HUDEP-2 (cell line): Measurements from ENCODE around the gene DPH2.

Experiments used
- DNase-seq, 76 experiments: peaks; one replicate each; lab custom pipeline; 2025; ENCODE audit not compliant: unreplicated experiment in 76 of 76; lab: John Stamatoyannopoulos, UW

The DPH2 gene

DNA sequence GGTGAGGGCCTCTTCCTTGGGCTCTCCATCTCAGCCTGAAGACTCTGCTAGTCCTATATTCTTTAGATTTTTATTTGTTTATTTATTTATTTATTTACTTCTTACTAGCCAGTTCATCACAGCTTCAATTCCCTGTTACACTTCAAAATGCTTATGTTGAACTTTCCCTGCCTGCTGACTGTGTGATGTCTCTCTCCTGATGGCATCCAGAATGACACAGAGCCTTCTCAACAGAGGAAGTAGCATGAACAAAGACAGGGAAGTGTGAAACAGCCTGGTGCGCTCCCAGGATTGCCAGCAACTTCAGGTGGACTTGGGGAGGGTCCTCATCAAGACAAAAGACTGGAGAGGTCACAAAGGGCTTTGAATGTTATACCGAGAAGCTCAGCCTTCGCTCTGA lies 27.4 kb upstream of the DPH2 start:
- DNase-seq, result no peak

DNA sequence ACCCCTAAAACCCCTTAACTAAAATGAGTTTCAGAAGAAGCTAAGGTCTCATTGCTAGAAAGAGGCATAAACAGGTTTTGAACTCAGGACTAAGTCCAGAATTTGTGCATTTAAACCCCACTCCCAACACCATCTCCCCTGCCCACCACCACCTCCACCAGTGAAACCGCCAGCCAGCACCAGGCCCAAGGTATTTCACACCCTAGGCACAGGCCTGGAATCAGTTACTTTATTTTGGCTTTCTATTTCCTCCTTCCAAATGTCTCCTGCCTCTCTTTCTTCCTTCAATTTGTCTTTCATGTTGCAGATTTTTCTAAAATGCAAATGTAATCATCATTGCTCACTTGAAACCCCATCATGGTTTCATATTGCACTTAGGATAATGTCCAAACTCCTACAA lies 24.9 kb upstream of the DPH2 start:
- no peak for DNase-seq

DNA sequence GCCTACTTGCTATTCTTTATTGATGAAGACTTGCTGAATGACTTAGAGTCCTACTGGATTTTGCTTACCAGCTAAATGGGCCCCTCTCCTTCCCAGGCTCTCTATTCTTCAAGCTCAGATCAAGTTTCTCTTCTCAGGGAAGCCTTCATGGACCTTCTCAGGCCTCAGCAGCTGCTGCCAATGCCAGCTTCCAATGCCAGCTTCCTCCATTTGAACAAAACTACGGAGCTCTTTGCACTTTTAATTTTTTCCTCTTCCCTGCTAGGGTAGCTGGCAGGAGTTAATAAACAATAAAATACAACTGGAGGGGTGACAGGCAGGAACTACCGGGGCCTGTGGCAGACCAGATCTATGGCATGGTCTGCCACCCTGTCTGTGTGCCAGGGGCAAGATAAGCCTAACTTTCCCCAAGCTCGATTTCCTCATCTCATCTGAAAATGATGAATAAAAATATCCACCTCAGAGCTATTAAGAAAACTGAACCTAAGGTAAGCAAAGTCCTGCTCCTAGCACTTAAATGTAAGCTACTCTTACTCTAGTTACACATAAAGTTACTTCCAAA lies 24.1 kb upstream of the DPH2 start:
- peak in 5 of 76 experiments; percentile 7 to 41 (median 14) for DNase-seq

DNA sequence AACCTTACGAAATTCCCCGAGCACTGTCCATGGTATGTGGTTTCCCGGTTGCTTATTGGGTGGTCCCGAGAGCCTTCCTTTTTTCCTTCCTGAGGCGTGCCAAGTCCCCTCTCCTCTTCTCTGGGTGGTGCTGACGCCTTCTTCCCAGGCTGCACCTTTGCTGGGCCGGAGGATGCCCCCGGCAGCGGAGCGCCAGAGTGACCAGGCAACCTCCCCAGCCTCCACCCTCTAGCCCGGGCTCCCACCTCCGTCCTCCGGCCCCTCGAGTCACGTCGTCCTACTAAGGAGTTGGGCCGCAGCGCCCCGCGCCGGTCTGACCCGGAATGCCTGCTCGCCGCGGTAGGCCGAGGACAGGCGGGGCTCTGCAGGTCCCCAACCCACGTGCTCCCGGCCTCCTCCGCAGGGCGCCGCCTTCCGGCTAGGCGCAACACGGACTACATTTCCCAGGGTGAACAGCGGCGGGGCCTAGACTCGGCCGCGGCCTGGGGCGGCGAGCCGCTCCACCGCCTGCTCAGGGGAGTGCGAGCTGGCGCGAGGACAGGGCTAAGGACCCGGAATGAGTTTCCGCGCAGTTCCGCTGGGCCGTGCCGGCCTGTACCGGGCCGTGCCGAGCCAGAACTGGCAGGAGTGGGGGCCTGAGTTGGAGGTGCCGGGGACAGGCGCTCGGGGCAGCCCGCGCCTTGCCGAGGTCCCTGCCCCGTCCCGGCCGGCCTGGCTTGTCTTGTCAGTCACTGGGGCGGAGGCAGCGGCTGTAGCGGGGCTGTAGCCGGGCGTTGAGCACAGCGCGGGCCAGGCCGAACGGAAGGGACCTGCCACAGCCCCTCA lies 23.4 kb upstream of the DPH2 start, which contains the start of gene IPO13:
TSS of gene IPO13 (plus strand) at position 715 of the 825 bp plus-strand sequence. CDS start 651 bp downstream, outside the sequence.
- peak in 75 of 76 experiments; percentile 40 to 98 (median 94) for DNase-seq

DNA sequence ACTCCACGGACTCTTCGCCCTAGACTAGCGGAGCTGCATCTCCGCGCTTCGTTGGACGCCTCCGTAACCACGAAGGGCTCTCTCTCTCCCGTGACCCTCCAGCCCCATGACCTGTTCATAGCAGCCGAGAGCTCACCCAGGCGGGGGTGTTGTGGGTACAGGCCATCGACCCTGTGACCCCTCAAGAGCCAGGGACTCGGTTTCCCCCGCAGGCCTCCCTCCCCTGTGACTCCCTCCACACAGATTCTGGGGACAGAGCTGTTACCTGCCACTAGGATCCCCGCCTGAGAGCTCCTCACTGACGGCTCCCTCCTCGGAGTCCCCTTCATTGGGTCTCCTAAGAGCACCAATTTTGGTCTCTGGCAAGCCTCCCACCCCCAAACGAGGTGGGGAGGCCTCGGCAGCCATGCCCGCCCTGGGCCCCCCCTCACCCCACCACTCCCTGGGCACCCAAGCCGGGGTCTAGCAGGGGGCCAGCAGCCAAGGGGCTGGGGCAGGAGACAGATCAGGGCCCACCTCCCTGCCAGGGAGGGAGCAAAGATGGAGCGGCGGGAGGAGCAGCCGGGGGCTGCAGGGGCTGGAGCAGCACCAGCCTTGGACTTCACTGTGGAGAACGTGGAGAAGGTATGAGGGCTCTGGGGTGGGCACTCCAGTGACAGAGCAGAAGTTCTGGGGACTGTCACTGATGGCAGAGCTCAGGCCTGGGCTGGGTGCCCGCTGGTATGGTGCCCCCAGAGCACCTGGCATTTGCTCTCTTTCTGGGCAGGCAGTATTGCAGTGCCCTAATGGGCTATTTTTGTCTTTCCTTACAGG lies 22.5 kb upstream of the DPH2 start:
- no peak for DNase-seq

DNA sequence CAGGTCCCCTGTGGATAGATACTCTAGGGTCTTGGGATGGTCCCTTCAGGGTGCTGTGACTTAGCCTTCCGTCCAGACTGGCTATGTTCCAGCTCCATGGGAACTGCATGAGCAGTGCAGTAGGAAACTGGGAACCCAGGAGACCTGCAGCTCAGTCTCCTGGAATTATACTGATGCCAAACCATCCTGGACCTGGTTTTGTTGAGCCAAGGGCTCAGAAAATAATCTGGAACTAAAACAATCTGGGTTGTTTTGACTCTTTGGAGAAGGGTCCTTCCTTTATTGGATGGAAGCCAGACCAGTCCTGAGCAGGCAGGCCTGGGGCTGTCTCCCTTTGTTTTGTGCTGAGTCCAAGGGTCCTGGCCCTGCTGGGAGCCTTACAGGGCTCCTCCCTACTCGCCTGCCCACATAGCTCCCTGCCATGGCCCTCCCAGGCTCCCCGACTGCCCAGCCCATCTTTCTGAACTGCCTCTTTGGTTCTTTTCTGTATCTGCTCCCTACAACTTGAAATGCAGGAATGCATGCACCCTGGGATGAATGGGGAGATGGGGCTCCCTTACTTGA lies 21.9 kb upstream of the DPH2 start:
- DNase-seq, result no peak

DNA sequence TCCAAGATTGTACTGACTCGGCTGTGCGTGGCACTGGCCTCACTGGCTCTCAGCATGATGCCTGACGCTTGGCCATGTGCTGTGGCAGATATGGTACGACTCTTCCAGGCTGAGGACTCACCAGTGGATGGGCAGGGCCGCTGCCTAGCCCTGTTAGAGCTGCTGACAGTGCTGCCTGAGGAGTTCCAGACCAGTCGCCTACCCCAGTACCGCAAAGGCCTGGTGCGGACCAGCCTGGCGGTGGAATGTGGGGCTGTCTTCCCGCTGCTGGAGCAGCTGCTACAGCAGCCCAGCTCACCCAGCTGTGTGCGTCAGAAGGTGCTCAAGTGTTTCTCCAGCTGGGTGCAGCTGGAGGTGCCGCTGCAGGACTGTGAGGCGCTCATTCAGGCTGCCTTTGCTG lies 20.1 kb upstream of the DPH2 start:
- no peak for DNase-seq

DNA sequence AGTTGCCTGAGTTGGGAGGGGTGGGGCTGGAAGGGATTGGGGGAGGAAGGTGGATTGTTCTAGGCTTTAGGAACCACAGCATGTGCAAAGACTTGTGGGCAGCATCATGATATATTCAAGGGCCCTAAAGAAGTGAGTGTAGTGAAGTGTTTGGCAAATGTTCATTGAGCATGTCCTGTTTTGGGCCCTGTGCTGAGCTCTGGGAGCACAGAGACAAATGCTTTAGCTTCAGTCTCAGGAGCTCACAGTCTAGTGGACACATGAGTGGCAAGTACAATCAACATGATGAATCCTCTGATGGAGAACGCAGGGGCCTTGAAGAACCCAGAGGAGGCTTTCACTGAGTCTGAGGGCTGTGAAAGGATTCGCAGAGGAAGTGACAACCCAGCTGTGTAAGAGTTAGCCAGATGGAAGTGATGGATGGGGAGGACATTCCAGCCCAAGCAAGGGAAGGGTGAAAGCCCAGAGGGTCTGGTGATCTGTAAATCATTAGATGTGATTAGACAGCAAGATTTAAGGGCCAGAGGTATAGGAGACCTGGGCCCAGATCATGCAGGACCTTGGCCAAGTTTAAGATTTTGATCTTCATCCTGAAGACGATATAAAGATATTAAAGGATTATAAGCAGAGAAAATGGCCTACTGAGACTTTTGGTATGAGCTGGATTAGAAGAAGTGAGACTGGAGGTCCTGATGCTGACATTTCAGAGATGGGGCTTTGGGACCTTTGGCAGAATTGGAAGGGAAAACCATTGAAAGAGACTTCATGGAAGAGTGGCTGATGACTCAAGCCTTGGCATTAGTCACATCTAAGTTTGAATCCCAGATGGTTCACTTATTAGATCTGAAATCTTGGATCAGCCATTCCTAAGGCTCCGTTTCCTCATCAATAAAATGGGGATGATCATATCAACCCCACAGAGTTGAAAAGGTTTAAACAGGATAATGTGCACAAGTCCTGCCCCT lies 18.5 kb upstream of the DPH2 start:
- no peak for DNase-seq

DNA sequence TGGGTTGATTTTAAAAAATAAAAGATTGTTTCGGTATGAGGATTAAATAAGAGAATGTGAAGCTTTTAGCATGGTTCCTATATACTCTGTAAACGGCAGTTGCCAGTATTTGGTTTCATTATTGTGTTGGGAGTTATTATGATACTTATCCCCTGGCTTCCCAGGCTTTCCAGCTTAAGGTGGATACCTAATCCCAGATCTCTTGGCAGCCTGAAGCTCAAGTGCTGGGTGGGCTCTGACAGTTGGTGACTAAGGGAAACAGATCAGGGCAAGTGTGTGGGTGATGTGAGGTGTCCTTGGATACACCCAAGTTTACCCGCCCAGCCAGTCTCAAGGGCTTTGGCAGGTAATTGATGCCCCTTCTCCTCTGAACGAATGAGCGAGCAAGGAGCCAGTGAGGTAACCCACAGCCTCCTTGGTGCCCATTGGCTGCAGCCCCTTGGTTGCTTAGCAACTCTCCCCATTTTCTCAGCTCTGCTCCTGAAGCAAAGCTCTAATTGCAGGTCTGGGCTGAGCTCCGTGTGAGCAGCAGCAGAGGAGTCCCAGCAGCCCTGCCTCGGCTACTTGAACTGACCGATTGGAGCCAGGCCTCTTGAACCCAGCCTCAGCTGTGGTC lies 17.0 kb upstream of the DPH2 start:
- peak in 18 of 76 experiments; percentile 9 to 49 (median 24) for DNase-seq

DNA sequence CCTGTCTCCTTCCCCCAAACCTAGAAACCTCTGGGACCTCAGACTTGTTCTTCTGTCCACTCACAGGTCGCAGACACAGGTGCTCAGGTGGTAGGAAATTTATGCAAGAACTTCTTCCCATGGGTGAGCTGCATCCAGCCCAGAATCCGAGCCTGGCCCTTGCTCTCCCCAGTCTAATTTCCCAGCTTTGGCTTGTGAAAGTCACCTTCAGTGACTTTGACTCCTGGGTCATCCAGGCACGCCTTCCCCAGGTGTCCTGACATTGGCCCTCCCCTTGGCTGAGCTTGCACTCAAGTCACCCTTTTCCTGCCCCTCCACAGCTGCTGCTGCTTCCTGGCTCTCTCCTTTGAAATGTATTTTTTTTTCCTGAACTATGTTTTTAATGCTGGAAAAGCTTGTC lies 16.4 kb upstream of the DPH2 start:
- no peak for DNase-seq

DNA sequence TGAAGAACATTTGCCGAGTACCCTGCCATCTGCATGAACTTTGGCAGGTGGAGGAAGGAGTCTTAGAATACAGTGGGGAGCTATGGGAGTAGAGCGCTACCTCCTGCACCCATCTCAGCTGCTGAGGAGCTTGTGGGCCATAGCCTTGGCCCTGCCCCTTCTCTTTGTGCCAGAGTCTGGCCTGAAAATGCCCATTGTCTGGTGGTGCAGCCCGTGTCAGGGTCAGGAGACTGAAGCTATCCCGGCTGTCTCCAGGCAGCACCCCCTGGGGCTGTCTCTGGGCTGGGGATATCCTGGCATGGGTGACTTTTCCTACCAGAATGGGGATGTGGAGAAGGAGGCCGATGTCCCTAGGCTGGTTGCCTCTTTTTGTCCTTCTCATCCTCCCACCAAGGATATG lies 15.8 kb upstream of the DPH2 start:
- no peak for DNase-seq

DNA sequence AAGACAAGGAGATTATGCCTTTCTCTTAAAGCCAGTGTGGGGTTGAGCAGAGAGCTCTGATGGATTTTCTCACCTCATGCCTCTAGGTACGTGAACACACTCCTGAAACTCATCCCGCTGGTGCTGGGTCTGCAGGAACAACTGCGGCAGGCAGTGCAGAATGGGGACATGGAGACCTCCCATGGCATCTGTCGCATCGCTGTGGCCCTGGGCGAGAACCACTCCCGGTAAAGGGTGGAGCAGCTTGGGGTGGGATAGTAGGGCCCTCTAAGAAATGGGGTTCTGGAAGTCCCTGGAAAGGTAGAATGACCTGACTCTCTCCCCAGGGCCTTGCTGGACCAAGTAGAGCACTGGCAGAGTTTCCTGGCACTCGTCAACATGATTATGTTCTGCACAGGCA lies 13.6 kb upstream of the DPH2 start:
- DNase-seq, result no peak

DNA sequence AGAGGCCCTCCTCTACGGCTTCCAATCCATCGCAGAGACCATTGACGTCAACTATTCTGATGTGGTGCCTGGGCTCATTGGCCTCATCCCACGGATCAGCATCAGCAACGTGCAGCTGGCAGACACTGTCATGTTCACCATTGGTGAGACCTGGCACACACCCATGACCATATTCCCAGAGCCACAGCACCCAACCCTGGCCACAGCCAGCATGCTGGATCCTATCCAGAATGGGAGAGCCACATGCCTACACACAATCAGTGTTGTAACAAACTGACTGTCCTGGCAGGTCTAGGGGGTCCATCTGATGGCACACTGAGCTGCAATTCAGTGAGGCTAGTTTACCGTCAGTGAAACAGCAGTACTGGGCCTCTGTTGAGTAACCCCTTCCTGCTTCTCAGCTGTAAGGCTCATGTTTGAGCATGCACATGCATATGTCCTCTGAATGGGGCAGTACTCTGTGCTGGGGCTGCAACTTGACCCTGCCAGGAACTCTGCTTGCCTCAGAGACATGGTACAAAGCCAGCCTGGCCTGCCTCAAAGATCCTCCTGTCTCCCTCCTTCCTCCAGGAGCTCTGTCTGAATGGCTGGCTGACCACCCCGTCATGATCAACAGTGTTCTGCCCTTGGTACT lies 12.3 kb upstream of the DPH2 start:
- no peak for DNase-seq

DNA sequence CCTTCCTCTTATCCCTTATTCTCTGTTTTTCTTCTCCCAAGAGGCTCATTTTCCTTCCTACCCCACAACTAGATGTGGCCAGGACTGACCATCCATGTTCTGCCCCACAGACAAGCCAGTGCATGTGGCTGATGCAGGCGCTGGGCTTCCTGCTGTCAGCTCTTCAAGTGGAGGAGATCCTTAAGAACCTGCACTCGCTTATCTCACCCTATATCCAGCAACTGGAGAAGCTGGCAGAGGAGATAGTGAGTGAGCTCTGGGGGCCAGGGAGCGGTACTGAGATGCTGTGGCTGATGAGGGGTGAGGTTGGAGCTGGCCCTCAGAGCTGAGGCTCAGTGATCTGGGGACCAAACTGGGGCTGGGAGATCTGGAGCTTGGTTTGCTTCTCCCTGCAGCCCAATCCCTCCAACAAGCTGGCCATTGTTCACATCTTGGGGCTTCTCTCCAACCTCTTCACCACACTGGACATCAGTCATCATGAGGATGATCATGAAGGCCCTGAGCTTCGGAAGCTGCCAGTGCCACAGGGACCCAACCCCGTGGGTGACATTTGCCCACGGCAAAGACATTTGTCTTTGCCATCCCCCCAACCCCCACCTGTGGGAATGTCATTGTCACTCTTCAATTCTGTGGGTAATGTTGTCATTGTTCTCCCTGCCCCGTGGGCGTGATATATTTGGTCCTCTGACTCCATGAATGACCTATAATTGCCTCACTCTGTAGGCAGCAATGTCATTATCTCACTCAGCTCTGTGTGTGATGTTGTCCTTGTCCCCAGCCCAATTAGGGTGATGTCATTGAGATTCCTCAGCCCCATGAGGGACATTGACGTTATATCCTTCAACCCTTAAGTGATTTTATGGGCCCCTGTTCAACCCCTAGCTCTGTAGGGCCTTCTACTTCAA lies 11.2 kb upstream of the DPH2 start:
- peak in 20 of 76 experiments; percentile 9 to 72 (median 24) for DNase-seq

DNA sequence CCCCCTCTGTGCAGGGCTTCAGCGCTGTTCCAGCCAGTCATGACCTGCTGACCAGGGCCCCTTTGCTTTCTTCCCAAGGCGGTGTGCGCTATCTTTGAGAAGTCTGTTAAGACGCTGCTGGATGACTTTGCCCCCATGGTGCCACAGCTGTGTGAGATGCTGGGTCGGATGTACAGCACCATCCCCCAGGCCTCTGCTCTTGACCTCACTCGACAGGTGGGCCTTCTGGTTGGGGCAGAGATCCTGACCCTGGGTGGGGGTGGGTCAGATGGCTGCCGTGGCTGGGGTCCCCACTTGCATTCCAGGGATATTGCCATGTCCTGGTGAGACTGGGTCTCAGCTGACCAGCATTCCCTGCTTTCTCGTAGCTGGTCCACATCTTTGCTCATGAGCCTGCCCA lies 9.0 kb upstream of the DPH2 start:
- DNase-seq, result no peak

DNA sequence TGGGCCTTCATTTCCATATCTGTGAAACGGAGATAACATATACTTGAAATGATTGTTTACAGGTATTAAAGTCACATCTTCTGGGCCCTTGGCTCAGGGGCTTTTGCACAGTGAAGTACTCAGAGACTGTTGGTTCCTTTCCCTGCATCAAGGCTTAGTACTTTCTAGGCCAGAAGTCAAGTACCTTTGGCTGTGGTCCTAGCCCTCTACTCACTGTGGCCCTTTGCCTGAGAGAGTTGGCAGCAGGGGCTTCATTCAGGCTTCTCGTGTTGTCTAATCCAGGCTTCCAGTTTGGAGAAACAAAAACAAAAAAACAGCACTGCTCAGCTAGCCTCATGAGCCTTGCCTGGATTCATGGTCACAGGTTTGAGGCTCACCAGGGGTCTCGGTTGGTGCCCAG lies 8.1 kb upstream of the DPH2 start:
- DNase-seq, result no peak

DNA sequence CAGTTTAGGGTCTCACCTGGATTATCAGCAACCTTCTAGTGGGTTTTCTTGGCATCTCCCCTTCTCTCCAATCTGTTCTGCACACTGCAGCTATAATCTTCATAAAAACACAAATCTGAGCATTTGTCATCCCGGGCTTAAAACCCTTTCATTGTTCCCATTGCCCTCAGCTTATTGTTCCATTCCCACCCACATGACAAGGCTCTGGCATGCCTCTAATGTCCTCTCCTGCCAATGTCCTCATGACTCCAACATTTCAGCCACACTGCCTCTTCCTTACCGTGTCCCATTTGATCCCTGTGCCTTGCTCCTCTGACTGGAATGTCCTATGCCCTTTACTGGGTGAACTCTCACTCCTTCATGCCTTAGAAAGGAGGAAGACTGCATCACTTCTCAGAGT lies 7.5 kb upstream of the DPH2 start:
- DNase-seq, result no peak

DNA sequence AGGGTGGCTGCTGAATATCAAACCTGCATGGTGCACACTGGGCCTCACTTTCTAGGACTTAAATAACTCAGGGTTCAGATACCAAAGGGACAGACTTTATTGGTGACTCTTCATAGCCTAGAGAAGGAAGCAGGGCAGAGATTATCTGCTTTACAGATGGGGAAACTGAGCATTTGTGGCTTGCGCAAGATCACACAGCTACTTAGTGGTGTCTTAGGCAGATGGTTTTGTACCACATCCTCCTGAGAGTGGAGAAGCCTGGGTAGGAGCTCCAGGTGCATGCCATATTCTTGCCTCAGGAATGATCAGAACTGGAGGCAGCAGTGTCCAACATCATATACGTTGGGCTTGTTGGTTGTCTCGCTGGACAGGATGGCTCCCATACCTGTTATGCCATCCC lies 6.8 kb upstream of the DPH2 start:
- DNase-seq, result no peak
